ENCODE measurements around the gene NFILZ.

Gene NFILZ

GRCh38 chr19:8638078-8638619 is 7.7 kb downstream of the NFILZ start:
- Histone ChIP-seq H3K36me3 (ENCODE audit: control insufficient read depth, low read length) (no peaks in the 10 kb centered on the region), H4K20me1 (ENCODE audit: control insufficient read depth, insufficient read depth, low read depth, low read length) (no peaks in the 10 kb centered on the region), H3K27ac (ENCODE audit: low read depth, low read length) (no peak overlapping the region), H3K27me3 (ENCODE audit: control insufficient read depth, low read length) (no peaks in the 10 kb centered on the region), H3F3A (ENCODE audit: control insufficient read depth, insufficient read depth) (no peaks in the 10 kb centered on the region), H3K4me1 (ENCODE audit: control insufficient read depth, low read length) (no peaks in the 10 kb centered on the region), H3K9me3 (ENCODE audit: control insufficient read depth, insufficient read depth, low read length) (no peaks in the 10 kb centered on the region), H3K9me2 (replicated peaks; ENCODE audit: control insufficient read depth, low read length) (no peaks in the 10 kb centered on the region), H3K4me3 (ENCODE audit: low read length) (no peak overlapping the region), H3K4me2 (ENCODE audit: low read length) (no peak overlapping the region), H3K79me2 (ENCODE audit: control insufficient read depth, low read length) (no peaks in the 10 kb centered on the region)
- TF ChIP-seq EZH2phosphoT487 (IDR thresholded peaks at IDR 0.05; ENCODE audit: borderline replicate concordance, low read length) (no peak), CTCF (IDR thresholded peaks at IDR 0.05; ENCODE audit: low read depth, low read length, poor library complexity, severe bottlenecking) (no peak)

DNA sequence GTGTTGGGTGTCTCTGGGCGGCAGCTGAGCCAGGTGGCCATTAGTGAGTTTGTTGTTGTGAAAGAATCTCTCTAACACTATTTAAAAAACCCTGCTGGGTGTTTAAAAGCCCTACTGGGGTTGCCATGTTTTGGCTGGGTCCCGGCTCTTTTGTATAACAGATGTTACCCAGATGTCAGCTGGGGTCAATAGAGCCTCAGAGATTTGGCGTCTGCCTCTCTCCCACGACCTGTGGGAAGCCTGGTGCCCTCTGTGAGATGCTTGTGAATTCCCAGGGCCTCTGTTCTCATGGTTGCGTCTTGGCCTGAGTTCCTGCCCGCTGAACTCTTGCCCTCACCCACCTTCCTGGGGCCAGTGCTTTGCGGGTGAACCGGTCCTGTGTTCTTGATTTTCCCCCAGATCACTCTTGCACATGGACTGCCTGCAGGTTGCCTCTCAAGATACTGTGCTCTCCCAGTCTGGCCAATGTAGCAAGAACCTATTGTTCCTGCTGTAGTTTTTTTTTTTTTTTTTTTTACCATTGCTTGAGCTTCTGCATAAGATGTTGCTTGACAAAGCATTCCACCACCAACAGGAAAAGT is 9.5 kb downstream of the NFILZ start:
- no peaks in the 10 kb centered on the region for H3F3A ChIP-seq (ENCODE audit: control insufficient read depth, insufficient read depth)
- no peak overlapping the region for H3K4me3 ChIP-seq (ENCODE audit: low read length)
- no peaks in the 10 kb centered on the region for H3K36me3 ChIP-seq (ENCODE audit: control insufficient read depth, low read length)
- H3K4me2 ChIP-seq (ENCODE audit: low read length): no peak overlapping the region
- no peaks in the 10 kb centered on the region for H4K20me1 ChIP-seq (ENCODE audit: control insufficient read depth, insufficient read depth, low read depth, low read length)
- H3K9me3 ChIP-seq (ENCODE audit: control insufficient read depth, insufficient read depth, low read length): no peaks in the 10 kb centered on the region
- H3K27me3 ChIP-seq (ENCODE audit: control insufficient read depth, low read length): no peaks in the 10 kb centered on the region
- no peak overlapping the region for H3K27ac ChIP-seq (ENCODE audit: low read depth, low read length)
- no peaks in the 10 kb centered on the region for H3K79me2 ChIP-seq (ENCODE audit: control insufficient read depth, low read length)
- no peaks in the 10 kb centered on the region for H3K9me2 ChIP-seq (replicated peaks; ENCODE audit: control insufficient read depth, low read length)
- TF ChIP-seq EZH2phosphoT487 (IDR thresholded peaks at IDR 0.05; ENCODE audit: borderline replicate concordance, low read length) (no peak), CTCF (IDR thresholded peaks at IDR 0.05; ENCODE audit: low read depth, low read length, poor library complexity, severe bottlenecking) (no peak)
- H3K4me1 ChIP-seq (ENCODE audit: control insufficient read depth, low read length): no peaks in the 10 kb centered on the region

GRCh38 chr19:8640402-8641004 is 10.1 kb downstream of the NFILZ start:
- Histone ChIP-seq H3K27me3 (ENCODE audit: control insufficient read depth, low read length) (no peaks in the 10 kb centered on the region), H3K9me3 (ENCODE audit: control insufficient read depth, insufficient read depth, low read length) (no peaks in the 10 kb centered on the region), H3K27ac (ENCODE audit: low read depth, low read length) (no peak overlapping the region), H3K4me1 (ENCODE audit: control insufficient read depth, low read length) (no peaks in the 10 kb centered on the region), H3K79me2 (ENCODE audit: control insufficient read depth, low read length) (no peaks in the 10 kb centered on the region), H4K20me1 (ENCODE audit: control insufficient read depth, insufficient read depth, low read depth, low read length) (no peaks in the 10 kb centered on the region), H3K4me2 (ENCODE audit: low read length) (no peak overlapping the region), H3F3A (ENCODE audit: control insufficient read depth, insufficient read depth) (no peaks in the 10 kb centered on the region), H3K4me3 (ENCODE audit: low read length) (no peak overlapping the region), H3K9me2 (replicated peaks; ENCODE audit: control insufficient read depth, low read length) (no peaks in the 10 kb centered on the region), H3K36me3 (ENCODE audit: control insufficient read depth, low read length) (no peaks in the 10 kb centered on the region)
- TF ChIP-seq CTCF (IDR thresholded peaks at IDR 0.05; ENCODE audit: low read depth, low read length, poor library complexity, severe bottlenecking) (no peak), EZH2phosphoT487 (IDR thresholded peaks at IDR 0.05; ENCODE audit: borderline replicate concordance, low read length) (no peak)
